Liver (tissue), 3 donors: ENCODE measurements around the gene PTCSC3.

Source experiments
- CTCF ChIP-seq: fragments of 150-350 bp; IDR thresholded peaks from 2 replicates; pipeline ENCODE4 v1.5.1; 2017; ENCODE audit warnings: improper control_type of control experiment, low read depth, low read length; ENCODE audit not compliant: missing input control
- JUND ChIP-seq, 2 donors: IDR thresholded peaks; 2 replicates each; pipeline ENCODE4 v1.6.1; 2016; ENCODE audit warnings: antibody characterized with exemption in 2 of 2
- REST ChIP-seq: IDR thresholded peaks from 2 replicates; pipeline ENCODE4 v1.6.1; 2016; ENCODE audit warnings: antibody characterized with exemption, mild to moderate bottlenecking
- RXRA ChIP-seq, 2 donors: IDR thresholded peaks; 2 replicates each; pipeline ENCODE4 v1.6.1; 2017 to 2018; ENCODE audit warnings: antibody characterized with exemption in 2 of 2, mild to moderate bottlenecking in 1 of 2
- TAF1 ChIP-seq: conservative IDR thresholded peaks from 2 replicates; pipeline ENCODE4 v1.6.1; 2016; ENCODE audit warnings: antibody characterized with exemption, mild to moderate bottlenecking
- YY1 ChIP-seq: IDR thresholded peaks from 2 replicates; pipeline ENCODE4 v1.6.1; 2016; ENCODE audit warnings: antibody characterized with exemption, mild to moderate bottlenecking
- donor health status: healthy.
- donor health status: healthy.

- TF ChIP-seq CTCF: no peak
- TF ChIP-seq YY1: no peak
- no peak for TF ChIP-seq TAF1
- no peak for TF ChIP-seq RXRA (IDR thresholded peaks at IDR 0.05)
- TF ChIP-seq JUND (IDR thresholded peaks at IDR 0.05): no peak
- no peak for TF ChIP-seq REST
Observed at GRCh38 chr14:36134038-36134437, 42.5 kb downstream of the PTCSC3 start.
